Stimulated activated naive CD8-positive, alpha-beta T cell treated with anti-CD3 and anti-CD28 coated beads, Interleukin-15, Interleukin-2, amounts not matched to agents 100 U/mL and 50 U/mL, for 24 hours (primary cell): ENCODE measurements around the gene DNM3.

ENCODE experiments used
- ATAC-seq: fragments of 150-1000 bp; cut with Tn5 transposase; one replicate; pipeline ENCODE4 v1.10.0; 2021
- DNase-seq: peaks from one replicate; pipeline ENCODE4 v3.0.0; 2021

DNM3 gene

DNA sequence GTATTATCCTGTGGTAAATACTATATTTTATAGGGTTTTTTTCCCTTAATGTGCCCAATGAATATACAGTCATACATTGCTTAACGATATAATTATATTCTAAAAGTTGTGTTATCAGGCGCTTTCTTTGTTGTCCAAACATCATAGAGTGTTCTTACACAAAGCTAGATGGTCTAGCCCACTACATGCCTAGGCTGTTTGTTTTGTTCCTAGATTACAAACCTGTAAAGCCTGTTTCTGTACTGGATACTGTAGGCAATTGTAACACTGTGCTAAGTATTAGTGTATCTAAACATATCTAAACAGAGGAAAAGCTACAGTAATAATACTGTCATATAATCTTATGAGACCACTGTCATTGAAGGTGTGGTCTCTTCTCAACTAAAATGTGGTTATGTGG lies 336.6 kb downstream of the DNM3 start:
- DNase-seq (no peak), ATAC-seq (no peak)

- DNase-seq (no peak), ATAC-seq (no peak)
Observed at GRCh38 chr1:172178886-172179285, 337.6 kb downstream of the DNM3 start.

DNA sequence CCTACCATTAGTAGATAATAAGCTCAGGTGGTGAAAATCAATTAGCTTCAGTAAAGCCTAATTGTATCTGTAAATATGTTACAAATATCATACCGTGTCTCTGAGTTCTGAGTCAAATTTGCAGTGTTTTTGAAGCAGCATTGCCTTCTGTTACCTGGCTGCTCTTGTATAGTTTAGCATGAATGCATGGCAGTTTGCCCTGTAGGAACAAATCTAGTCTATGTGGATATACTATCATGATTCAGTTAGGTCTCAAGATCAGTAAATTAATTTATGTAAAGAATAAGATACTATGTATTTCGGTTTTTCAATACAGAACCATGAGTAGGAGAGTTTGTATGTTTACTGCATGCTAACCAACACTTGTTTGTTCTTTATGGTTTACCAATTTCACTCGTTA lies 338.6 kb downstream of the DNM3 start:
- DNase-seq = no peak
- ATAC-seq = no peak

DNA sequence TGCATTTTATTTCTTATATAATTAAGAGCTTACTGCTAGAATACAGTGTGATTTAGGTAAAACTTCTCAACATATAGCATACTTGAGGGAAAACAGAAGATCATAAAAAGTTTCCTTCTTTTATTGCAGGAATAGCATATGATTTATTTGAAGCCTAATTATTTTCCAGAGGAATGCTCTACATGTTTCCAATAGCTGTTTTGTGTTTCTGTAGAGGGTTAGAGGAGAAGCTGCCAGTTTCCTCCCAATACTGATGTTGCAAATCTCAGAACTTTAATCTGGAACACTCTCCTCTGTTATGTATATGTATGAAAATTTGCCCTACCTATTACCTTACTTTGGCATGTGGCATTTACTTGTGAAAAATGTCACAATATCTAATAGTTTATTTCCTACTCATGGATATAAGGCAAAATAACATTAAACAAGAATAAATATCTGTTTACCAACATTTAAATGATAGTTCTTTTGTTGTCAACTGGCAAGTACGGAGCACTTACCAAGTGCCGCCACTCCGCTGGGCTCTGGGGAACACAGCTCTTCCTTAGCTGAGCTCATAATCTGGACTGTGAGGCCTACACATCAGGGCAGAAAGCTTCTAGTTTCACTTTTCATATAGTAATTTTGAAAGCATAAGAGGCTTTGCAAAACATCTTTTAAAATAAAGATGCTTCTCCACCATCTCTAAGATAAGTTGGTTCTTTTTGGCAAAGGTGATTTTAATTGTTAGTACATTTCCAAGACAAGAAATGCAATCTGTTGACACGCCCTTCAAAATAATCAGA lies 339.4 kb downstream of the DNM3 start:
- ATAC-seq (peak; percentile 80), DNase-seq (peak; percentile 42)

GRCh38 chr1:172184506-172185191 lies 343.4 kb downstream of the DNM3 start:
- DNase-seq (no peak), ATAC-seq (no peak)

DNA sequence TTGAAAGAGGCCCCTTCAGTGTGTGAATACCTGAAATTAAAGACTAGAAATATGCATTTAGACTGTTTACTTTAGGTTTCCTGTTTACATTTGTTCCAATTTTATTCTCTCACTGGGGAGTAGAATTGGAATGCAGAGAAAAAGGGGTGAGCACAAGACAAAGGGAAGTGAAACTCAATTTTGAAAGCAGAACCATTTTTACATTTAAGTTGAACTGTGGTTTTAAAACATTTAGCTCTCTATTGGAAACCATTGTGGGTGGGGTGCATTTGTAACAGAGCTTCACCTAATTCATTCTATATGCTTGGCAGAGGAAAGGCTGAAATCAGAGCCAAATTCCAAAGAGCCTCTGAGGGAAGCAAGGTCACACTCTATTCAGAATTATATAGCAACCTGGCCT lies 343.9 kb downstream of the DNM3 start:
- DNase-seq (no peak), ATAC-seq (no peak)

DNA sequence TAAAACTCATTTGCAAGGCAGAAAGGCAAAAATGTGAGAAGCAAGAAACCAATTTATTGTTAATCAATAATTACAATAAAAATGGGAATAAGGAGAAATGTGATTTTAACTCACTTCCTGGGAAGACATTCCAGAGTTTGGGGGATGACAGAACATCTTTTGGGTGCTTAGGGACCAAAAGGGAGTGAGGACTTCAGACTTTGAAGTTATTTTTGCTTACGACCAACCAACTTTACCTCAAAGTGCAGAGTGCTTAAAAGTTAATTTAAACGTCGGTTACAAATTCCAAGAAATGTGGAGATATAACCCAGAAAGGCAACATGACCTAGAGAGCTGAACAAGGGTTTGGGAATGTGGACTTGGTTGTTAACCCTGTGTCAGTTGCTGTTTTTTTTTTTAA lies 344.7 kb downstream of the DNM3 start:
- DNase-seq = no peak
- ATAC-seq = no peak

GRCh38 chr1:172201572-172201971 lies 360.3 kb downstream of the DNM3 start:
- no peak for ATAC-seq
- DNase-seq = no peak

- DNase-seq (no peak), ATAC-seq (no peak)
Observed at GRCh38 chr1:172203135-172203823, 362.0 kb downstream of the DNM3 start.

DNA sequence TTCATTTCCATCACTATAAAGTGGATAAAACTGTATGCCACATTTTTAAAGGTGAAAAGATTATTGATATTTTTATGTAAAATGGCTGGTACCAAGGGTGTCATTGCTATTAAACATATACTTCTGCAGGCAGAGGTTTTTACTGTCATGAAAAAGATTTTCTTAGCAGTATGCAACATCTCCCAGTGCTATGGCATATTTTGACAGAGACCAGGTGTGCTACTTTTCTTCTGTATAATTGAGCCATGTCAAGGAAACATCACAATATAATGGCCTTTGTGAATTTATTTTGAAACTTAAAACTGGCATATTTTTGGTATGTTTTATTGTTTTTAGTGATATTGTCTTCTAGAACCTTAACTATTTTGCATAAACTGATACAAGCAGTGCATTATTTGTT lies 362.6 kb downstream of the DNM3 start:
- no peak for ATAC-seq
- DNase-seq = no peak

DNA sequence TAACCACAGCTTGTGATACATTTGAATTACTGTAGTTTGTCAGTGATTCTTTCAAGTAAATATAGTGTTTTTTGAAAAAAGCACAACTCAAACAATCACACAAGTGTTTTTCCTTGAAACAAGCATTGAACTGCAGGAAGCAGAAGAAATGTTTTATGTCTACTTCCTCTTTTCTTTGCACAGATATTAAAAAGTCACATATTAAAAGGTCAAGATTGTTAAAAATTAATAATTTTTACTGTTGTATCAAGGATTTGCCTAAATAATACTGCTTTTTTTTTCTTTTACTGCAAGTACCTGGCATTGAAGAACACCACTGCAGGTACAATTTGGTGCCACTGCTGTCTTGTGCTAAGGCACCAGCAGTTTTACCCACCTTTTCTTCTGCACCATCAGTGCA lies 365.0 kb downstream of the DNM3 start:
- no peak for ATAC-seq
- DNase-seq = no peak

GRCh38 chr1:172208635-172209034 lies 367.3 kb downstream of the DNM3 start:
- DNase-seq (no peak), ATAC-seq (no peak)

DNA sequence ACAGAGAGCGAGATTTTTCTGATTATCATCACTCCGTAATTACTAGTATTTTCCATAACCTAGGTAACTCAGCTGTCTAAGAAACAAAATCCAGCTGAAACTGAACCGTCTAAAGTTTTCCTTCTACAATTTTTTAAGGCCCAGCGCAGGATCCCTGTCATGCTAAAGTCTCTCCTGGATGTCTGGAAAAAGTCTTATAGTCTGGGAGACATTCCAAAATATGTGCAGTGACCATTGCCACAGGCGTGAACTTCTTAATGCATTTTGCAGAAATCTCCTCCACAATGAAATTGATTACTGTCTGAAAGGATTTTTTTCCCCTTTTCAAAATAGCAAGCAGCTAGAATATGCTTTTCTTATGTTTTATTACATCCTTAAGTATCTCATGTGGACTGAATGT lies 369.9 kb downstream of the DNM3 start:
- DNase-seq = no peak
- no peak for ATAC-seq

- no peak for ATAC-seq
Observed at GRCh38 chr1:172212124-172212523, 370.8 kb downstream of the DNM3 start.

GRCh38 chr1:172215006-172215405 lies 373.7 kb downstream of the DNM3 start:
- ATAC-seq (no peak), DNase-seq (no peak)

More at GRCh38 chr1:172212124-172212523, 370.8 kb downstream of the DNM3 start:
- DNase-seq = no peak

- ATAC-seq = no peak
- DNase-seq = no peak
Observed at GRCh38 chr1:172219966-172220365, 378.7 kb downstream of the DNM3 start.

DNA sequence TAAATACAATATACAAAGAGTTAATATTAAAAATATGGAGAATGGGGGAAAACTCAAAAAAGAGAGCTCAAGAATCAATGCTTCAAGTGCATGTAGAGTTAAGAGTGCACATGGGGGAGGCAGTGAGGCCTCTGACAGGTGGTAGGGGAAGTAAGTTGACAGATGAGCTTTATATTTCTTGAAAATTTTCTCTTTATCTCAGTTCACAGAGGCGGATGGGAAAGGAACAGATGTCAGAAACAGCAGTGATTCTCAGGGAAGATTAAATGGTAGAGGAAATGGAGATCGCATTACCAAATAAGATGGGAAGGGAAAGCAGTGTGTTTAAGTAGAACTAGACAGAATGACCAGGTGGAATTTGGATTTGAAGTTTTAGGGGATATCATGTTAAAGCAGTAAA lies 379.1 kb downstream of the DNM3 start:
- ATAC-seq = no peak
- DNase-seq = no peak

- no peak for DNase-seq
- ATAC-seq = no peak
Observed at GRCh38 chr1:172221436-172221835, 380.1 kb downstream of the DNM3 start.

GRCh38 chr1:172224871-172225270 lies 383.6 kb downstream of the DNM3 start:
- DNase-seq (no peak), ATAC-seq (no peak)

DNA sequence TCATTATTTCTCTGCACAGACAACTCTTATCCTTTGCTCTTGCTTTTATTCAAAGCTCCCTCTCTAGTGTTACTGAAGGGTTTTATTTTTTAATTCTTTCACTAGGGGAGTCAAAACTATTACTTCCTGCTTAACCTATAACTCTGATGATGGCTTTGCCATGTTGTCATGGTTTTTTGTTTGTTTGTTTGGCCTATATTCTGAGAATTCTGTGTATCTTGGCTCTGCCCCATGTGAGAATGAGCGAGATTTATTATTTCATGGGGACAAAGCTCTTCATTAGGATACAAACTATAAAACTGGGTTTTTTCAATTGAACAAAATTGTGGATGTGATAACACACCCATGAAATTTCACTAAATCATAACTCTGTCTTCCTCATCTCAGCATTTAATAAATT lies 388.6 kb downstream of the DNM3 start:
- ATAC-seq (no peak), DNase-seq (no peak)

DNA sequence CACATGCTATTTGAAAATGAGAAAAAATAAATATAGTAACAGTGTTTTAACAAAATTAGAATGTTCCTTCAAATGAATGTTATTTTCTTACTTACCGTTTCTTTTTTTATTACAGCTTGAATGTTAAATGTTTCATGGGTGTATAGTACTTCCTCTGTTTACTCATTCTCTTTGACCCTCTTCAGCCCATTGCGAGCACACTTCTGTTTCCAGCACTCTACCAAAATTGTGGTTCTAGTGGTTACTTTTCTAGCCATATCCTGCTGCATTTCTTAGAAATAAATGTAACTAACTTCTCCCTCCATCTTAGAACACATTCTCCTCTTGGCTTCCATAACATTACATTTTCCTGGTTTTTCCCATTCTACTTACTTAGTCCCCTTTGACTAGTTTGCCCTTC lies 389.2 kb downstream of the DNM3 start:
- ATAC-seq (no peak), DNase-seq (no peak)

DNA sequence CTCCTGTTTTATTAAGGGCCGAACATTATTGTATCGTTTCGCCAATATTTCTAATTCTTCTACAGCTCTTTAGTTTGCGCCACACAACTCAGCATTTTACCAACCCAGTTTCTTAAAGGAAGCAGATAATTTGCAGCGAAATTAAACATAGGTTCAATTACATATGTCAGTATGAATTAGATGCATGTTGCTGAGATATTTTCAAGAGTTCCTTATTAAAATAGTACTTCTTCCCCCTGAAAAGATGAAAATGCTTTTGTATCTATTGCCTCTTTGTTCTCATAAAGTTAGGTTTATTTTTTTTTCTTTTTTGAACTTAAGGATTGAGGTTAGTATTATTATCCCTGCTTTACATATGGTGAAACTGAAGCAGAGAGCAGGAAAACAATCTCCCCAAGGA lies 395.7 kb downstream of the DNM3 start:
- no peak for ATAC-seq

GRCh38 chr1:172238158-172238557 lies 396.9 kb downstream of the DNM3 start:
- ATAC-seq = no peak
- DNase-seq = no peak

More for the DNA sequence above, 395.7 kb downstream of the DNM3 start:
- DNase-seq = no peak
